ENCODE measurements around the gene CFAP92.

- TF ChIP-seq POLR2AphosphoS5 (IDR thresholded peaks at IDR 0.05) (no peak), CTCF (IDR thresholded peaks at IDR 0.05 in 8 of 11, conservative IDR thresholded peaks at IDR 0.05 in 3 of 11) (no peak), POLR2A (IDR thresholded peaks at IDR 0.05) (no peak)
These were observed 13.0 kb upstream of the CFAP92 start for GRCh38 chr3:129006864-129007263.

Data from spleen (tissue), 7 donors.